Measurements from ENCODE around the gene EPN3.

Gene EPN3

DNA sequence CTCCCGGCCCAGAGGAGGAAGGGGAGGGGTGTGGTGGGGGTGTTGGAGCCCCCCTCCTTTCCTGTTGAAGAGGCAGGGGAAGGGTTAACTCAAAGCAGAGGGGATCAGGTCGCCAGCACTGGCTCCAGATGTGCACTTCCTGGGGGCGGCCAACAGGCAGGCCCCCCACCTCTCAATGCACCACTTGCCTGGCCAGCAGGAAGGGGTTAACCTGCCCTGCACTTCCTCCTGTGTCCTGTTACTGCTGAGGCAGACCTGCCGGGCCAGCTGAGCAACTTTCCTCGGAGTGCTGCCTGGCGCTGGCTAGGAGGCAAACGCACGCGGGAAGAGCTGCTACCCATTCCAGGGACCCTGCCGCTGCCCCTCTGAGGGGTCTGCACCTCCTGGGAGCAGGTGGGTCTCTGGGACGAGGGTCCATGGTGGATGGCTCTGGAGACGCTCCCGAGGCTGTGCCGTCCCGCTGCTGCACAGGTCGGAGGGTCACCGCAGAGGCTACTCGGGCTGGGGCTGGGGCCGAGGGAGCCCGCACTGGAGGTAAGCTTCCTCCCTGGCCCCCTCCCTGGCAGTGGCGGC, at the start of gene EPN3:
Gene EPN3, plus strand, starts transcription at position 284 of the 573 bp plus-strand sequence. CDS start 3,822 bp downstream, outside the sequence.
- DNase-seq = no peak

DNA sequence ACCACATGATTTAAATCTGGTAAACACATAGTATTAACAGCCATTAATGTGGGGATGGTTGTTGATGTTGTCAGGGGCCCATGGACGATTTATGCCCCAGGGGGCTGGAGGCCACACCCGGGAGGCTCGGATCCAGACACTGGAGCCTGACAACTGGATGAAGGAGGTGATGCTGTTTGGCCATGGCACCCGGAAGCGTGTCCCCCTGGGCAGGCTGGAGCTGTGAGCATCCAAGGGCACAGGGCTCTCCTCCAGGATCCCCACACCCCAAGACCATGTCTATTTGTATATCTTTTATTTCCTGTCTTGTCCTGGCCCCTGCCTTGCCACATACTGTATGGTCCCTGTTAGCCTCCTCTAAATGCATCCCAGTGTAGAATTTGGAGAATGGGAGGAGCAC, 49.3 kb upstream of the EPN3 start:
- no peak for DNase-seq

DNA sequence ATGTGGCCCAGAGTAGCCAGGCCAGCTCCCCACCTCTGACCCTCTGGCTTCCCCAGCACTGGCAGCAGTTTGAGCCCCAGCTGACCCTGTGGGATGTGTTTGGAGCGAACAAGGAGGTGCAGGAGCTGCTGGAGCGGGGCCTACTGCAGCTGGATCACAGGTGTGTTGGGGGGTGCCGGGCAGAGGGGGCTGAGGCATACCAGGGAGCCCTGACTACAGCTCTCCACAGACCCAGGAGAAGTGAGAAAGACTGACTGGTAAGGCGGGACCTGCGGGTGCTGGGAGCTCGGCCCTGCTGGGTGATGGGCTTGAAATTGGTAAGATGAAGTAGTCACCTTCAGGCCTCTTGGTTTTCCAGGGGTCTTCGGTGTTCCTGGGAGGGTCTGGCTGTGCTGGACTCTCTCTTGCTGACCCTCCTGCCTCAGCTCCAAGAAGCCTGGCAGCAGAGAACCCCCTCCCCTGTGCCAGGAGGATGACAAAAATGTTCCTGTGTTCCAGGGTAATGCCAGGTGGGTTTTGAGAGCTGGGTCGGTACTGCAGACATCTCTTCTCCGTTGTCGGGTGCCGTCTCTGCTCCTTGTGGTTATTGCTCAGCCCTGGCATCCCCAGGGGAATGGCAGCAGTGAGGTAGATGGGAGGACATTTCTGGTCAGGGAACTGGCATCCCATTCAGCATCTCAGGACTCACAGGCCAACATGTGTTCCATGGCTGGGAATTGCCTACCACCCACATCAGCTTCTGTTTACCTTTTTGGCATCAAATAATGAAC, 48.0 kb upstream of the EPN3 start:
- no peak for DNase-seq

DNA sequence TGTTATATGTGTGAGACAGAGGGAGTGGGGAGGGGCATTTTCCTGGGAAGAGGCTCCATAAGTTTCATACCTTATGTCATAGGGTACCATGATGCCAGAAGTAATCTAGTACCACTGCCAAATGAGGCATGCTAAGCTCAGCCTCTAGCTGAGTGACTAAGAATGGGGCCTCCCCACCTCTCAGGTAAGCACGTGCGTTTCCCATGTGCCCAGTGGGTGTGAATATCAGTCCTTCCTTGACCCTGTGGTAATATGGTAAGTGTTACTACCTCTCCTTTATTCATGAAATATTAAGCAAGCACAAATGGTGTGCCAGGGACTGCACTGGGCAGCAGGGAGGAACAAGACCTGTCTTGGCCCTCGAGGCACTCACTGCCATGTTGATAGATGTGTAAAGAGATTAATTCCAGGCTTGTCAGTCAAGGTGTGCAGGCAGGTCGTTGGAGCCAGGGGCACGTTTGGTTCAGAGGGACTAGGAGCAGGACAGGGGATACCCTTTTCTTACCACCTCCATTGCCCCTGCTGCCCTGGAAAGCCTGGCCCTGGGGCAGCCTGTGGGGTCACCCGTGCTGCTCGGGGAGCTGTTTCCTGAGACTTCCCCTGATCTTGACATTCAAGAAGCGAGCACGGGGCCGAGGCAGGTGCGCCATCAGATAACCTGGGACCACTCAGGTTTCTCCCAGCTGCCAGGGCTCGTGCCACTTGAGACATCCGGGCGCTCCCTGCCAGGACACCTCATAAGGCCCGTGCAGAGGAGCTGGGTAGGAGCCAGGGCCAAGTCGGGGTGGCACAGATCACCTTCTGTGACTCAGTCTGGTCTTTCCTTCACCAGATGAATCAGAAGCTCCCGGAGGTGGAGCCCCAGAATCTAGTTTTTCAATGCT, 45.1 kb upstream of the EPN3 start:
- DNase-seq = no peak

DNA sequence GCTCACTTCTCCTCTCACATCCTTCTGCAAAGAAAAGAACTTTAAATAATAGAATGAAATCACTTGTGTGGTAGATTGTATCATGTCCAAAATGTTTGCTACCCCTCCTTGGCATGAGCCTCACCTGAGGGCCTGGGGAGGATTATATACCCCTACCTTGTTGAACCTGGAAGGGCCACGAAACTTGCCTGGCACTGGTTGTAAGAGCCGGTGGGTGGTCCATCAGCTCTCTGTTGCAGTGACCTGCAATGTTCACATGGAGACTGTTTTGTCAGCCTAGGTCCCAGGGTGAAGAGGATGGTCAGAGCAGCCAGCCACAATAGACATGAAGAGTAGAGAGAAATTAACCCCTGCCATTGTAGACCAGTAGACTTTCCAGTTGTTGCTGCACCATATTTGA, 43.7 kb upstream of the EPN3 start:
- no peak for DNase-seq

DNA sequence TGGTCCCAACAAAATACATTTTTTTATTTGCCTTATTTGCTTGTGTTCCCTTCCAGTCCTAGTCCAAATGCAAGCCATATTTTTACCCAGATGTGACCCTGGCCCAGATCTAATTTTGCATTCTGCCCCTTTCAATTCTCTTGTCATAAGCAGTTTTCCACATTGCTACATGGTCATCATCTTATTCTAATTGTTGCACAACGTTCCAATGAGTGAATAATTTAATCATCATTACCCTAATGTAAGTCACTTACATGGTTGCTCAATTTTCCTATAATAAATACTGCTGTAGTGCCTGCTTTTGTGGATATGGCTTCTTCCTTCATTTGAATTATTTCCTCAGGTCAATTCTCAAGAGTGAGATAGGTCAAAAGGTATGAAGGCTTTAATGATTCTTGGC, 41.0 kb upstream of the EPN3 start:
- no peak for DNase-seq

DNA sequence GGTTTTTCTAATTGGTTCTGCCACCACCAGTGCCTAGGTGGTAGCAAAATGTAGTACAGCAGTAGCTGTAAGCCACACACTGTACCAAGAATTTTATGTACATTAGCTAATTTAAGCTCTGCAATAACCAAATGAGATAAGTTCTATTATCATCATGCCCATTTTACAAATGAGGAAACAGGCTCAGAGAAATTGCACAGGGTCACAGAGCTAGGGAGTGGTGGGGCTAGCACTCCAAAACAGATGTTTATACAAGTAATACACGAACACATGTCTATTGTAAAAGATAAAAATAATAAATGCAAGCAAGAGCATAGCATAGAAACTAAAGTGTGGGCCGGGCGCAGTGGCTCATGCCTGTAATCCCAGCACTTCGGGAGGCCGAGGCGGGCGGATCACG, 40.3 kb upstream of the EPN3 start:
- no peak for DNase-seq

DNA sequence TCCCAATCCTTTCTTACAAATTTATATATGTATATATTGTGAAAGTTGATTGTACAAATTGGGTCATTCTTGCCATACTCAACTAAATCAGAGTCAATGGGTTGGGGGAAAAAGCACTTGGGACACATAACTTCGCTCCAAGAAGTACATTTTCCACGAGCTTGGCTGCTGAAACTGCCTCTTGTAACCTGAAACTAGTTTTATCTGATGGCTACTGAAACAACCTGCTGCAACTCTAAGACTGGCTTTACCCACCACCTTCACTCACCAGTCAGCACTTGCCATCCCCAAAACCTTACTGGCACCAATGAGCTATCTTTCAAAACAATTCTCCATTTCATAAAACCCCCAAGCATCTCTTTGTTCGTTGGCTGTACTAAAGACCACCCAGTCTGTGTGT, 38.8 kb upstream of the EPN3 start:
- DNase-seq = no peak

DNA sequence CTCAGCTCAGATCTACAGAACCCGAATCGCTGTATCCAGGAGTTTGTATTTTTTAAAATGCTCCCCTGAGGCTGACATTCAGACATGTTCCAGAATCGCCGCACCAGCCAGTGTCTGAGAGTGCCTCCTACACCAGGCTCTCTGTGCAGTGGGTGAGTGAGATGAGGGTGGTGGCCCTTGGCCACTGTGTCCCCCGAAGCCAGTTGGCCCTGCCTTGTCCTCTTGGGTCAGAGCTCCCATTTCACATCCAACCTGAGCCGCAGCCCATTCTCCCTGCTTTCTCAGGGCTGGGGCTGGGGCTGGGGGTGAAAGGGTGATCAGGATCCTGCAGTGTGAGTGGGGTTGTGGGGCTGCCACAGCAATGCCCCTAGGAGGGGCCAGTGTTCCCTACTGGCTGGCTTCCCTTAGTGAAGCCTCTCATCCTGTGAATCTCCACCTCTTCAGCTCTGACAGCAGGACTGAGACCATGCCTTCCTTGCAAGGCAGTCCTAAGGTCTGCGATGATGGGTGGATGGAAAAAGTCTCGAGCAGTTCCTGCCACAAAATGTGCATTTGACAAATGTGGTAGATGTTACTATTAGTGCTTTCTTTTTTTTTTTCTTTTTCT, 37.2 kb upstream of the EPN3 start:
- DNase-seq = no peak

DNA sequence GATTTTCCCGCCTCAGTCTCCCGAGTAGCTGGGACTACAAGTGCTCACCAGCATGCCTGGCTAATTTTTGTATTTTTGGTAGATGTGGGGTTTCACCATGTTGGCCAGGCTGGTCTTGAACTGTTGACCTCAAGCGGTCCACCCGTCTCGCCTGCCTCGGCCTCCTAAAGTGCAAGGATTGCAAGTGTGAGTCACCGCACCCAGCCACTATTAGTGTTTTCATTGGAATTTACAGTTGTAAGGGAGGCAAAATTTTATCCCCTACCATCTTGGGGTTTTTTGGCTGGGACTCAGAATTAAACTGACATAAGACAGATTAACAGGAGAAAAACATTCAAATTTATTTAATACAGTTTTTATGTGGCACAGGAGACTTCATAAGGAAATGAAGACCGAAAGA, 36.6 kb upstream of the EPN3 start:
- no peak for DNase-seq

DNA sequence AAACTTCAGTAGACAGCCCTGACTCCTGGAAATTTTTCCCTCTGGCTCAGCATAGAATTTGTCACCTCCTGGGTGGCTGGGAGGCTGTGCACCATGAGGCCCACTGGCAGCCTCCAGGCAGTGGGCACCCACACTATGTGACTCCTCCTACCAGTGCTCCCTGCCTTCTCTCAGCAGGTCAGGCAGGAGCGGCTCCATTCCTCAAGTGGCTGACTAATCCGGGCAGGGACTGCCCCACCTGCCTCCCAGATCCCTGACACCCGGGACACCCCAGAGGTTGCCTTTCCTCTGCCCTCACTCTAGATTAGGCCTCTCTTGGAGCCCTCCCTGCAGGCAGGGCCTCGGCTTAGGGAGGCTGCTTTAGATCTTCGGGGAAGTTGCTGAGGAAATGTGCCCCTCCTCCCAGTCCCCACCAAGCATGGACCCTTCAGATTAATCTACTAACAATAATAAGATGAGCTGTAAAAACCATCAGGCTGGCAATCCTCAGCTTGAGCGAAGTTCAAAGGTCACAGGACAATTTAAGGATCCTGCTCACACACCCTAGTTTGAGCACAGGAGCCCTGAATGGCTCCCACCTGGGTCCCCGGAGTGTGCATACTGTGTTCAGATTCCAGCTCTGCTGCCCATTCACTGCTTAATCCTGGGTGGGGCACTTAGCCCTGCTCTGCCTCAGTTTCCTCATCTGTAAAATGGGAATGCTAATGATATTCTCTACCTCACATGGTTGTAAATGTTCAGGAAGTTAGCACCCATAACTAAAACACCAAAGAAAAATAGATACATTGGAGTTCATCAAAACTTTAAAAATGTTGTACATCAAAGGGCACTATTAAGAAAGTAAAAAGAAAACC, 34.3 kb upstream of the EPN3 start:
- DNase-seq = no peak

DNA sequence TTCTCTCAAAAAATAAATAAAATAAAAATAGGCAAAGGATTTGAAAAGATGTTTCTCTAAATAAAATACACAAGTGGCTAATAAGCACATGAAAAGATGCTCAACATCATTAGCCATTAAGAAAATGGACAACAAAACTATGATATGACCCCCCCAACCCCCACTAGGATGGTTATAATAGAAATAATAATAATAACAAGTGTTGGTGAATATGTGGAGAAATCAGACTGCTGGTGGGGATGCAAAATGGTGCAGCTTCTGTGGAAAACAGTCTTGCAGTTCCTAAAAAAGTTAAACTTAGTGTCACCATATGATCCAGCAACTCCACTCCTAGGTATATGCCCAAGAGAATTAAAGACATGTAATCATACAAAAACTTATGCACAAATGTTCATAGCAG, 33.3 kb upstream of the EPN3 start:
- no peak for DNase-seq

DNA sequence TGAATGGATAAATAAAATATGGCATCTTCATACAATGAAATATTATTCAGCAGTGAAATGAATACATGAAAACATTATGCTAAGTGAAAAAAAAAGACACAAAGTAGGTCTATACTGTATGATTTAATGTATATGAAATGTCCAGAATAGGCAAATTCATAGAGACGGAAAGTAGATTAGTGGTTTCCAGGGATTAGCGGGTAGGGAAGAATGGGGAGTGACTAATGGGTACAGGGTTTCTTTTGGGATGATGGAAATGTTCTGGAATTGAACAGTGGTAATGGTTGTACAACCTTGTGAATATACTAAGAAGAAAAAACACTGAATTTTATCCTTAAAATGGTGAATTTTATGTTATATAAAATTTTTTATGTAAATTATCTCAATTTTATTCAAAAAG, 32.8 kb upstream of the EPN3 start:
- no peak for DNase-seq

DNA sequence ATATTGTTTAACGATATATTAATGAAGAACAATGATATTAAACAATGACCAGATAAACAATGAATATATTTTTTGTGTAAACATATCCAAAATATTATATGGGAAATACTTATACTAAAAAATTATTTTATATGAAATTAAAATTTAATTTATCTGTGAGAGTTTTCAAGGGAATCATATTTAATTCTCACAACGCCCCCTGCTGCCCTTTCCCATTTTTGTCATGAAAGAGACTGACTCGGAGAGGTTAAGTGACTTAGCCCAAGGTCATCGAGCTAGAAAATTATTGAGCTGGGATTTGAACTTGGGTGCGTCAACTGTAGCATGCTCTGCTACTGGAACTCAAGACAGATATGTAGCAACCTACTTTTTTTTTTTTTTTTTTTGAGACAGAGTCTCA, 31.5 kb upstream of the EPN3 start:
- peak; percentile 43 for DNase-seq

DNA sequence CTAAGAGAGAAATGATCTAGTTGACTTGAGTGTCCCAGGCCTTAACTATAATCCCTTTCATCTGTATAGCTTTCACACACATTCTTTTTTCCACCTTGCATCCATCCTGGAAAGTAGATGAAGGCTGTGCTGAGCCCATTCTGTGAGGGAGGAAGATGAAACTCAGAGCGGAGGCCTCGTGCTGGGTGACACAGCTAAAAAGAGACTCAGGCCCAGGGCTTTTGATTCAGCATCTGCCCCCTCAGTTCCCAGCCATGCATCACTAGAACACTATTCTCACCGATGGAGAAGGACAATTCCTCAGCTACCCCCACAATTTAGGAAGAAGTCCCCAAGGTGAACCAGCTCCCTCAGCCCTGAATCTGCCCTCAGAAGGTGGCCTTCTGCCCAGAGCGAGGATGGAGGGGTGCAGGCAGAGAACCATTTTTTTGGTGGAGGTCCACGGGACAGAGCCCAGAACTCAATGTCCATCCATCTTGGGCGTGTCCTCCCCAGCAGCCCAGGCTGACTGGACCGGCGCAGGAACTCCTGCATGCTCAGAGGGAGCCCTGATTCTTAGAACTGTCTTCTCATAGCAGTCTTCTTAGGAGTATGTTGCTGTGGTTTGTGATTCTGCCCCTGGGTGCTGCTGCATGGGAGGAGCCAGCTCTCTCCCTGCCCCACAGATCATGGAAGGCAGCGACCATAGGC, 30.1 kb upstream of the EPN3 start:
- DNase-seq = no peak

DNA sequence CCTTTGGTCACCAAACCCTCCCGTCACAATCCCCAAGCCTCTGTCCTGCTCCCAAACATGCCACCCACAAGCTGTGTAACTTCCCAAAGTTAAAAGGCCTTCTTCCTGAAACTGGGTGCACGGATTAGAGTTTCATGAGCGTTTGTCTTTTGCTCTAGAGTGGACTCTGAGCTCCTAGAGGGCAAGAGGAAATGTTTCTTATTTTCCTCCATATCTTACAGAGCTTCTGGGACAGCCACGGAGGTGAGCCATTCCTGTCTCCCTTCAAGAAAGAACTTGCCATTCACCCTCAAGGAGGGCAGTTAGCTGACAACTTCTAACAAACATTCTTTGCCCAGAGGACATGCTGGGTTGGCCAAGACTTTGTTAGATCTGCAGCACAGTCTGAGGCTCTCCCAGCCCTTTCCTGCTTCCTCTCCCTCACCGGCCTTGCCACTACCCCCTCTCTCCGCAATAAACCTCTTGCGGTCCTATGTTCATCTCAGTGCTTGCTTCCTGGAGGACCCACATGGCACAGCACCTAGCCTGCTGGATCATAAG, 26.9 kb upstream of the EPN3 start:
- no peak for DNase-seq

DNA sequence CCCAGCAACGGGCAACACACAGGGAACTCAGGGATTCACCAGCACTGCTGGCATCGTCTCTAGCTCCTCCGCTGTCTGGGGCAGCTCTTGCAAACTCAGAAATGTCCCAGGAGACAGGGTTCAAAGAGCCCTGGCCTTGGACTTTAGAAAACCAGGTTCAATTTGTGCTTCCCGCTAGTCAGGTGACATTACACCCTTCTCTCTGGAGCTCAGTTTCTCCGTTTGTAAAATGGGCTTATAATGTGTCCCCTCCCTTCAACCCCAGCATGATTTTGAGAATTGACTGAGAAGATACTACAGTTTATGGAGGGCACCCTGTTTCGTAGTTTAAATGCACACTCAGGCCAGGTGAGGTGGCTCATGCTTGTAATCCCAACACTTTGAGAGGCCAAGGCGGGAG, 26.2 kb upstream of the EPN3 start:
- DNase-seq = no peak

DNA sequence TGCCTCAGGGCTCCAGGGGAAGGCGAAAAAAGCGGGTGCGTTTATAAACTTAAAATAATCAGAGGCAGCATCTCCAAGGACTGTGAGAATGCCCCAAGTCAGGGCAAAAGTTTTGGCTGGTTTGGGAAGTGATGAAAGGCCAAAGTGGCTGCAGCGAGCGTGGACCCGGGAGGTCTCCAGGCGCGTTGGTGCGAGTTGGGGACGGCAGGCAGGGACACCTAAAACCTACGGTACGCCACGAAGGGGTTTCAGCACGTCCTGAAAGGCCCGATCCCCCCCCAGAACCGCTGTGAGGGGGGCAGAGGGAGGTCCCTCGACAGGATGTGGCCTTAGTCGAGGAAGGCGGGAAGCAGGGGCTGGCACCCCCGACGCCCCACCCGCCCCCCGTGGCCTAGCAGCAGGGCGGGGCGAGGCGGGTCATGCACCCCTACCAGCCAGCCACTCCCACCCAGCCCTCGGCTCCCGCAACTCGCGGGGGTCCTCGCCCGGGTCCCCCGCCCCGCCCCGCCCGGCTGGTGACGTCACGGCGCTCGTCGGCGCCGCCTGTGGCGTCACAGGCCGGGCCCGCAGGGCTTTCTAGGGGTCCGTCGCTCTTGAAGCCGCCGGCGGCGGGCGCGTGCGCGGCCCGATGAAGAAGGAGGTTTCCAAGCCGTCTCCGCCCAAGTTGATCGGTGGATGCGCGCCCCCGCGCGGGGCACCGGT, 24.5 kb upstream of the EPN3 start, which contains the start of gene MYCBPAP:
Gene MYCBPAP, plus strand, starts transcription at position 569 of the 702 bp plus-strand sequence. CDS start 236 bp downstream, outside the sequence.
- peak; percentile 80 for DNase-seq

DNA sequence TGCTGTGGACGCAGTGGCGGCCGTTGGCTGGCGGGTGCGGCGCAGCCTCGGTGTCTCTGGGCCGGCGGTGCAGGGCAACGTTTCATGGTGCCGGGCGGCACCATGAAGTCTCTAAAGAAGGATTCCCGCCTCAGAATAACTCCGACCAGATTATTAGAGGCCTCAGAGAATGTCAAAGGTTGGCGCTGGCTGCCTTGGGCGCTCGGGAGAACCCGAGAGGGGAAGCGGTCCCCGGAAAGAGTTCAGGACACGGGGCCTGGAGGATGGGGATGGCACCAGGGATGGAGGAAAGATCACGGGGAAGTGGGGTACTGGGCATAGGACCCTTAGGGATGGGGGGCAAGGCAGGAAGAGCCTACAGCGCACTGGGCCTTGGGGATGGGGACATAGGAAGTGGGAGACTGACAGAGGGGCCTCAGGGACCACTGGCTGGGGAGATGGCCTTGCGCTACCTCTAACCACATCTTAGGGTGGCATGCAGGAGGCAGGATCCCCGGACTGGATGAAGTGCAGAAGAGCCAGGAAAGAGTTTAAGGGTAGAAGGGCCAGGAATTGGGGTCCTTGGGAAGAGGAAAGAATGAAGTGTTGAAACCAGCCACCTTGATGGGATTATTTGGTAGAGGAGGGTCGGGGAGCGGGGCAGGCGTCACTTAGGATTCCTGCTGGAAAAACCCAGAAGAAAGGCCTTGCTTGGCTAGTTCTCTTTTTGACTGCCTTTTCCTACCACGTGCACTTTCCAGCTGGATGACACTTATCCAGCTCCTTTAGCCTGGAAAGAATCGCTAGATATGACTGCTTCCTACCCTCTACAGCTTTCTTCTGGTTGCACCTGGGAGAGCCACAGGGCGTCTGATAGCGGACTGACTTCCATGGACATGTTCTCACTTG, 23.7 kb upstream of the EPN3 start:
- no peak for DNase-seq

DNA sequence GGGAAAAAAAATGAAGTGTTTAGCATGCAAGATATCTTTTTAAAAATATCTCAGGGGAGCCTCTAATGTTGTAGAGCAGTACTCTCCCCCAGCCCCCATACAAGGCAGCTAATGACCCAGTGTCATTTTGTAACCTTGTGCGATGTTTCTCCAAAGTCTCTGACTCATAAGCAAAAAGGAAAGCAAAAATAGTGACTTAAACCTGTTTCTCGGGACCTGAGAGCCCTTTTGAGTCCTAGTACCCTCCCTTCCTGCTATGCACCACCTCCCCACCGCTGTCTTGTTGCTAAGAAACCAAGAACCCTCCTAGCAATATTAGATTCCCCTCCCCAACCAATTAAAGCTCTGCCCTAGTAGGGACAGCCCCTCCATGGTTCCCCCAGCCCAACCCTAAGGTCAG, 21.5 kb upstream of the EPN3 start:
- DNase-seq = peak; percentile 72

Data from CD4-positive, alpha-beta T cell treated with Interleukin-21 for 1 hour (primary cell).